K562 (cell line): ENCODE results near the gene HSDL2. TPM values are rescaled to one million over a fixed set of nuclear protein-coding genes. Genes with fewer than 3 reads are reported as not detected.

Source experiments
- ATF7 ChIP-seq: fragments of 450-650 bp; IDR thresholded peaks from 2 replicates; pipeline ENCODE4 v1.7.1; 2014; ENCODE audit warnings: mild to moderate bottlenecking, moderate library complexity
- CTCF ChIP-seq, 3 experiments: IDR thresholded peaks in 2 of 3; conservative IDR thresholded peaks in 1 of 3; 2 replicates each; pipeline ENCODE4 v1.5.1; 2011 to 2012; ENCODE audit warnings: low read length in 3 of 3, mild to moderate bottlenecking in 3 of 3, control low read depth in 2 of 3, improper control_type of control experiment in 1 of 3, inconsistent platforms in 1 of 3, low read depth in 1 of 3, mixed read lengths in 1 of 3, moderate library complexity in 1 of 3; ENCODE audit not compliant: insufficient read depth in 2 of 3
- NFATC3 ChIP-seq: fragments of 450-650 bp; IDR thresholded peaks from 2 replicates; pipeline ENCODE4 v1.6.1; 2017; ENCODE audit warnings: mild to moderate bottlenecking
- ZBTB40 ChIP-seq, 2 experiments: fragments of 450-650 bp in 1 of 2; sonication (generic) in 1 of 2; formaldehyde crosslinking in 1 of 2; IDR thresholded peaks; 2 replicates each; pipeline versions ENCODE4 v1.7.1 to v1.9.0; 2016 to 2022; ENCODE audit warnings: inconsistent platforms in 1 of 2, mild to moderate bottlenecking in 1 of 2, missing genetic modification reagents in 1 of 2
- ZC3H11A ChIP-seq: IDR thresholded peaks from 2 replicates; pipeline ENCODE4 v1.6.1; 2012; ENCODE audit warnings: low read depth, low read length, improper control_type of control experiment
- ZNF445 ChIP-seq: fragments of 250-450 bp; sonication (Bioruptor Pico); IDR thresholded peaks from 2 replicates; pipeline ENCODE4 v1.4.0; 2020; ENCODE audit warnings: low read depth, mild to moderate bottlenecking, moderate library complexity
- polyA plus RNA-seq, 8 experiments: library from polyadenylated mRNA; depleted of rRNA in 4 of 8; stranded (reverse) in 5 of 8; unstranded in 3 of 8; fragments of >200 nt; fragmentation: Nextera tagmentation in 2 of 8; fragmentation: Illumina TruSeq in 1 of 8; extraction: Ambion mirVana in 2 of 8; extraction: Trizol in 1 of 8; gene quantifications; 2 replicates each; pipeline versions ENCODE4 v1.2.1 to v1.2.3, GENCODE V29; 2011 to 2014; ENCODE audit warnings: inconsistent platforms in 1 of 8, missing spikeins in 1 of 8
- total RNA-seq, 7 experiments: library from RNA; depleted of rRNA in 6 of 7; stranded (reverse); fragments of >200 nt in 6 of 7; fragmentation: Illumina TruSeq in 2 of 7; extraction: Trizol in 2 of 7; gene quantifications; 2 replicates each; pipeline versions ENCODE4 v1.2.1 to v1.2.3, GENCODE V29; 2011 to 2021; ENCODE audit warnings: low replicate concordance in 1 of 7

HSDL2 gene
- total and polyA plus RNA-seq, 9 of the 15 experiments (the other 6 are each of a cell fraction or from before 2014, with no cell fraction given) = 22.8 to 74.1 (median 35.6) TPM

GRCh38 chr9:112334432-112334841 is 45.5 kb upstream of the HSDL2 start (continued):
- 0 out of 2 replicates have a peak, but pooled peaks have one; percentile 28 for TF ChIP-seq NFATC3
- TF ChIP-seq ZBTB40 (IDR thresholded peaks at IDR 0.05) = 0 out of 2 replicates have a peak, but pooled peaks have one; percentile 14
- TF ChIP-seq ZBTB40 (CRISPR knock-in tag; IDR thresholded peaks at IDR 0.05) = no peak
- TF ChIP-seq ZC3H11A = no peak
- TF ChIP-seq ATF7 = peak; percentile 3; the same call in 1 of the 2 replicates
- TF ChIP-seq ZNF445 (CRISPR knock-in tag) = no peak
- peak in 1 of 3 experiments; percentile 18; a peak in 2 of 6 replicates for TF ChIP-seq CTCF (IDR thresholded peaks at IDR 0.05 in 2 of 3, conservative IDR thresholded peaks at IDR 0.05 in 1 of 3; ENCODE audit: insufficient read depth in 2 of 3, low read depth in 1 of 3, low read length in 3 of 3)
